Astrocyte of the spinal cord (primary cell): Measurements from ENCODE around the gene ATP1B3.
A peak's percentile ranks its signal among the peaks of the same experiment; 100 is the strongest.
"Not testable (repeated sequence)": the region's sequence is repeated elsewhere in the genome, so short reads cannot be mapped to it uniquely, and the experiment has no call there.

Experiments used
- DNase-seq: peaks from one replicate; pipeline ENCODE4 v3.0.0; 2011; ENCODE audit warnings: low read depth, low spot score
- H3K4me3 ChIP-seq: 2 replicates; pipeline ENCODE4 v1.5.1; 2011; ENCODE audit warnings: low read depth, mild to moderate bottlenecking, low read length, moderate library complexity
- in situ Hi-C: cut with HindIII; loops from 2 replicates; pipeline ENCODE4 v1.10.0; 2017; ENCODE audit warnings: low sequenced_read_pairs
- TF ChIP-seq, protein P1 (sequence below): IDR thresholded peaks from 2 replicates; pipeline ENCODE4 v1.5.1; 2012; ENCODE audit warnings: low read depth, mild to moderate bottlenecking, low read length, inconsistent platforms

ATP1B3 gene

DNA sequence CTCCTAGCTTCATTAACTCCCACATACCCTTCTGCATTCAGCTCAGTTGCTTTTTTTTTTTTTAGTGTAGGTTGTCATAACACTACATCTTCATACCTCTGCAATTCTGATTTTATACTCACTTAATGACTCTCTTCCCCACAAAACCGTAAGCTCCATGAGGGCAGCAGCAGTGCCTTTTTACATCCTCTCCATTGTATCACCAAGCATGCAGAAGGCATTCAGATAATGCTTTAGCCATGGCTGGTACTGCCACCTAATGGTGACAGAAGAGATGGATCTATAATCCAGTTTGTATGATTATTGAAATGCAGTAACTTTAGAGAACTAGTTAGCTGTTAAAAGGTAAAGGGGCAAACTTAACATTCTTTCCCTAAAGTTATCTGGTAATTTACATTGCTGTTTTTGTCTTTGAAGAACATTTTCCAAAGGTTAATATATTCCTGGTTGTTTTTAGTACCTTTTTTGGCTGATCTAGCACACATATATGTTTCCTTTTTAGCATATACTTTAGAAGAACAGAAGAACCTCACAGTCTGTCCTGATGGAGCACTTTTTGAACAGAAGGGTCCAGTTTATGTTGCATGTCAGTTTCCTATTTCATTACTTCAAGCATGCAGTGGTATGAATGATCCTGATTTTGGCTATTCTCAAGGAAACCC is 36.8 kb downstream of the ATP1B3 start:
- H3K4me3 ChIP-seq = no peak overlapping the region
- in situ Hi-C loops = no loop called here
- TF ChIP-seq, protein P1, sequence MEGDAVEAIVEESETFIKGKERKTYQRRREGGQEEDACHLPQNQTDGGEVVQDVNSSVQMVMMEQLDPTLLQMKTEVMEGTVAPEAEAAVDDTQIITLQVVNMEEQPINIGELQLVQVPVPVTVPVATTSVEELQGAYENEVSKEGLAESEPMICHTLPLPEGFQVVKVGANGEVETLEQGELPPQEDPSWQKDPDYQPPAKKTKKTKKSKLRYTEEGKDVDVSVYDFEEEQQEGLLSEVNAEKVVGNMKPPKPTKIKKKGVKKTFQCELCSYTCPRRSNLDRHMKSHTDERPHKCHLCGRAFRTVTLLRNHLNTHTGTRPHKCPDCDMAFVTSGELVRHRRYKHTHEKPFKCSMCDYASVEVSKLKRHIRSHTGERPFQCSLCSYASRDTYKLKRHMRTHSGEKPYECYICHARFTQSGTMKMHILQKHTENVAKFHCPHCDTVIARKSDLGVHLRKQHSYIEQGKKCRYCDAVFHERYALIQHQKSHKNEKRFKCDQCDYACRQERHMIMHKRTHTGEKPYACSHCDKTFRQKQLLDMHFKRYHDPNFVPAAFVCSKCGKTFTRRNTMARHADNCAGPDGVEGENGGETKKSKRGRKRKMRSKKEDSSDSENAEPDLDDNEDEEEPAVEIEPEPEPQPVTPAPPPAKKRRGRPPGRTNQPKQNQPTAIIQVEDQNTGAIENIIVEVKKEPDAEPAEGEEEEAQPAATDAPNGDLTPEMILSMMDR = peak; percentile 67
- peak; percentile 71 for DNase-seq

DNA sequence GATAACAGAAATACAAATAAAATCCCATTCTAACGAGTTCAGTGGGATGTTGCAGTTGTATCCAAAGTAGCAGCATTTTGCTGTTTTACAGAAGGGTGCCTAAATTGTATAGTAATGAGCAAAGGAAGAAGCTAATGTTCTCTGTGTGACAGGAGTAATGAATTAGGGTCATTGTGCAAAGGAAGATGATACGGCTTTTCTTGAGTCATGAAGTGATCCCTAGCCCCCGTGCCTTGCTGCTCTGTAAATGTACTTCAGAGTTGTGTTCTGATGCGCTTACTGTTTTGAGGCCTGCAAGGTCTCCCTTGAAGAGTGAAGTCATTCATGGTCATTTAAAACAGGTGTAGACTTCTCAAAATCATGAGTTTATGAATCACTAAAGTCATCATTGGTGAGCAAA is 37.9 kb downstream of the ATP1B3 start:
- TF ChIP-seq, protein P1 = no peak
- no peak overlapping the region for H3K4me3 ChIP-seq
- in situ Hi-C loops = no loop called here
- DNase-seq = no peak

DNA sequence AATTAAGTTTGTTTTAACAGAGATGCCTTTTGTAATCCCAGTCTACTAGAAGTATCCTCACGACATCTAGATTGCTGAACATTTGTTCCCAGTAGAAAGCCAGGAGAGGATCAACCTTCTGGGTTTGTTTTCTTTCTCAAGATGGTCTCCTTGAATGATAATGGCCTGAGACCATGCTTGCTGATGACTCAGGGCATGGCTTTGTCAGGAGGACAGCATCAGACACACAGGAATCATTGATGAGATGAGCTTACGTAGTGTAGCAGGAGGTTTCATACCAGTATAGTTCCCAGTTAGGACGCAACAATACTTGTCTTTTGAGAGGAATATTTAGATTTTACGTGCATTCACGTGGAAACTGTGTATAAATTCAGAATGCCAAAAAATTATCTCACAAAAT is 38.6 kb downstream of the ATP1B3 start:
- TF ChIP-seq, protein P1 = no peak
- in situ Hi-C loops = no loop called here

DNA sequence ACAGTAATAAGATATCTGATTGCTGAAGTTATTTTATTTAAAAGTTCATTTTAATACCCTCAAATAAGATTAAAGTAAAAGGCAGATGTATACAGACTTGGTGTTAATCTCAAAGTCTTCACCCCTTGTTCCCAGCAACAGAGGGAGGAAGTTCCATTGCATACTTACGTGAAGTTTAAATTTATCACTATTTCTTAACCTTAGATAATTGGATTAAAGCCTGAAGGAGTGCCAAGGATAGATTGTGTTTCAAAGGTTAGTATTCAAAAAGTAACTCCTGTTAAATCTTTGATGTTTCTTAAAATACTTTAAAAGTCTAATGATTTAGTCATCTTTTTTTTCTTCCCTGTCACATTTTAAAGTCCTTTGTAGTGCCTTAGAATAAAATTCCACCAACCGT is 39.3 kb downstream of the ATP1B3 start:
- in situ Hi-C loops = no loop called here
- DNase-seq = no peak
- no peak overlapping the region for H3K4me3 ChIP-seq
- TF ChIP-seq, protein P1 = no peak

More for the DNA sequence above, 38.6 kb downstream of the ATP1B3 start:
- DNase-seq = no peak
- H3K4me3 ChIP-seq = no peak overlapping the region

DNA sequence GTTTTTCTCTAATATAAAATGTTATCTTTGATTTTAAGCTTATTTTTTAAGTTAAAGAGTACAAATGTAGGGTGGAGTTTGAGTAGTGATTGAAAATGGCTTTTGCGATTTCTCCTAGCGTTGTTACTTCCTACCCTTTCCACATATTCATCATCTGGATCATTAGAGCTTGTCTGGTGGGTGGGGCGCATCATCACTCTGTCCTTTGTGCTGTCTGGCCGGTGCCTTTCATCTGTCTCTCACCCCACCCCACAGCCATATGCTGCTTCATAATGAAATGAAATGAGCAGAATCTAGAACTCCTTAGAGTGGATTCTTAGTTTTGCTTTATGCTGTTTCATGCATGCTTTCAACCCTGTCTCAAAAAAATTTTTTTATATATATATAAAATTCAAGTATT is 44.3 kb downstream of the ATP1B3 start:
- in situ Hi-C loops = no loop called here
- DNase-seq = no peak
- TF ChIP-seq, protein P1 = no peak
- H3K4me3 ChIP-seq = no peak overlapping the region

DNA sequence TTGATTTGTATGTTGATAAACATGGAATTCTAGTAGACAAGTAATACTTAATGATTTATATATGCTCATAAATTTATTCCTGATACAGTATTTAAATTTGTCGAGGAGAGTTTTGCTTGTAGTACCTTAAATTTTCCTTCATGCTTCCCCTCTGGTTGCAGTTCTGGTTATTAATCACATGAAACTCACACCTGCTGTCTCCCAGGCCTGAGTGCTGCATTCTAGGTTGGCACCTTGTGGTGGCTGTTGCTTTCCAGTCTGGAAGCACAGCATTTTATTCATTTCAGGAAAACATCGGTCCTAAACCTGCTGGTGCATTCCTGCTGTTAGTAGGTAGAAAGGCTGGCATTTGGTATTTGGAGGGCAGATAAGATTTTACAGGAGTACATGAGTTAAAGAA is 44.9 kb downstream of the ATP1B3 start:
- in situ Hi-C loops = no loop called here
- TF ChIP-seq, protein P1 = no peak
- DNase-seq = no peak
- no peak overlapping the region for H3K4me3 ChIP-seq

DNA sequence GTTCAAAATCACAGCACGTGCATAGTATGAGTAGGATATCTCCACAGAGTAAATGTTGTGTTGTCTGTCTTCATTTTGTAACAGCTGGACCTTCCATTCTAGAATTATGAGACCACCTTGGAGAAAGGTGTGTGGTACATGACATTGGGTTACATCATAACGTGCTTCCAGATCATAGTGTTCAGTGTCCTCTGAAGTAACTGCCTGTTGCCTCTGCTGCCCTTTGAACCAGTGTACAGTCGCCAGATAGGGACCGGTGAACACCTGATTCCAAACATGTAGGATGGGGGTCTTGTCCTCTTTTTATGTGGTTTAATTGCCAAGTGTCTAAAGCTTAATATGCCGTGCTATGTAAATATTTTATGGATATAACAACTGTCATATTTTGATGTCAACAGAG is 49.2 kb downstream of the ATP1B3 start:
- DNase-seq, H3K4me3 ChIP-seq, in situ Hi-C loops: not testable (repeated sequence)
